A549 (cell line): ENCODE measurements around the gene PRLHR. TPM values are rescaled to one million over a fixed set of nuclear protein-coding genes. Genes with fewer than 3 reads are reported as not detected.

ENCODE experiments used
- ATAC-seq, 2 experiments: fragments of 200-7000 bp in 1 of 2; fragments of >200 bp in 1 of 2; cut with Nextera tagmentation in 1 of 2; cut with Tn5 transposase in 1 of 2; 3 replicates each; pipeline versions ENCODE4 v1.8.0 to v1.9.1; 2018 to 2020; ENCODE audit warnings: mild to moderate bottlenecking in 1 of 2, moderate library complexity in 1 of 2
- CTCF ChIA-PET: fragments of 300-600 bp; sonication (Branson Sonifier 250); formaldehyde crosslinking; extraction: SDS; loops from one replicate; lab custom pipeline; 2021; ENCODE audit warnings: antibody characterized with exemption, inconsistent platforms; lab: Yijun Ruan, JAX
- POLR2A ChIA-PET: fragments of 350-600 bp; formaldehyde crosslinking; extraction: SDS; loops from one replicate; lab custom pipeline; 2021; ENCODE audit warnings: antibody characterized with exemption, inconsistent platforms; lab: Yijun Ruan, JAX
- DNase-seq, 2 experiments: peaks; one replicate each; pipeline versions ENCODE4 v3.0.0 to v3.0.0-alpha.2; 2011 to 2016; ENCODE audit warnings: low read depth in 1 of 2, low spot score in 1 of 2
- FAIRE-seq: peaks from 2 replicates; lab custom pipeline; 2011; peaks lifted over from hg19 to GRCh38; lab: Jason Lieb, UNC
- H3K27ac ChIP-seq, 2 experiments: fragments of >200 bp; sonication (Bioruptor Twin); formaldehyde crosslinking; 3 replicates each; pipeline ENCODE4 v1.5.1; 2016 to 2017
- H3K4me1 ChIP-seq: fragments of >200 bp; sonication (Bioruptor Twin); formaldehyde crosslinking; 3 replicates; pipeline ENCODE4 v1.6.1; 2016
- H3K4me2 ChIP-seq: fragments of >200 bp; sonication (Bioruptor Twin); formaldehyde crosslinking; 3 replicates; pipeline ENCODE4 v1.6.1; 2016
- H3K4me3 ChIP-seq: fragments of >200 bp; sonication (Bioruptor Twin); formaldehyde crosslinking; 3 replicates; pipeline ENCODE4 v1.5.1; 2016
- H3K9me3 ChIP-seq: fragments of >200 bp; sonication (Bioruptor Twin); formaldehyde crosslinking; 3 replicates; pipeline ENCODE4 v1.6.1; 2016
- CHD2 ChIP-seq: fragments of 150-350 bp; IDR thresholded peaks from 2 replicates; pipeline ENCODE4 v1.6.1; 2014; ENCODE audit warnings: low read length; ENCODE audit not compliant: partially characterized antibody
- CHD4 ChIP-seq: fragments of 200-600 bp; sonication (generic); IDR thresholded peaks from 2 replicates; pipeline ENCODE4 v1.6.1; 2016; ENCODE audit warnings: antibody characterized with exemption, mild to moderate bottlenecking, borderline replicate concordance
- CTCF ChIP-seq: fragments of >200 bp; sonication (Bioruptor Twin); formaldehyde crosslinking; IDR thresholded peaks from 3 replicates; pipeline ENCODE4 v1.5.1; 2016
- EHMT2 ChIP-seq: fragments of 200-600 bp; sonication (generic); IDR thresholded peaks from 2 replicates; pipeline ENCODE4 v1.6.1; 2016; ENCODE audit warnings: antibody characterized with exemption, low read depth, mild to moderate bottlenecking, moderate library complexity
- ESRRA ChIP-seq: fragments of 150-350 bp; IDR thresholded peaks from 2 replicates; pipeline ENCODE4 v1.6.1; 2014; ENCODE audit warnings: mild to moderate bottlenecking, low read length, borderline replicate concordance
- HDAC2 ChIP-seq: fragments of 200-600 bp; sonication (generic); IDR thresholded peaks from 2 replicates; pipeline ENCODE4 v1.6.1; 2016
- HEYL ChIP-seq: fragments of 250-450 bp; sonication (Bioruptor Pico); IDR thresholded peaks from 2 replicates; pipeline ENCODE4 v1.8.0; 2021; ENCODE audit warnings: mild to moderate bottlenecking, moderate library complexity
- HOXB13 ChIP-seq: fragments of 250-450 bp; sonication (Bioruptor Pico); IDR thresholded peaks from 2 replicates; pipeline ENCODE4 v1.5.0; 2020; ENCODE audit warnings: low read depth, mild to moderate bottlenecking, moderate library complexity
- HOXB5 ChIP-seq: fragments of 250-450 bp; sonication (Bioruptor Pico); IDR thresholded peaks from 2 replicates; pipeline ENCODE4 v1.5.0; 2020; ENCODE audit warnings: mild to moderate bottlenecking, moderate library complexity
- JUN ChIP-seq, 2 experiments: fragments of >200 bp; sonication (Bioruptor Twin); formaldehyde crosslinking; IDR thresholded peaks; 2 replicates in 1 of 2; 3 replicates in 1 of 2; pipeline ENCODE4 v1.6.1; 2016 to 2017
- KDM1A ChIP-seq: fragments of 200-600 bp; sonication (generic); IDR thresholded peaks from 2 replicates; pipeline ENCODE4 v1.6.1; 2016; ENCODE audit warnings: low read depth, mild to moderate bottlenecking
- MAZ ChIP-seq: fragments of 150-350 bp; IDR thresholded peaks from 2 replicates; pipeline ENCODE4 v1.6.1; 2014; ENCODE audit warnings: antibody characterized with exemption, low read depth, low read length, borderline replicate concordance
- NPAS2 ChIP-seq: fragments of 250-450 bp; sonication (Bioruptor Pico); IDR thresholded peaks from 2 replicates; pipeline ENCODE4 v1.8.0; 2022; ENCODE audit warnings: mild to moderate bottlenecking, moderate library complexity, borderline replicate concordance
- NR3C1 ChIP-seq: fragments of >200 bp; sonication (Bioruptor Twin); formaldehyde crosslinking; IDR thresholded peaks from 3 replicates; pipeline ENCODE4 v1.6.1; 2017
- PHF8 ChIP-seq: fragments of 200-600 bp; sonication (generic); IDR thresholded peaks from 2 replicates; pipeline ENCODE4 v1.6.1; 2016; ENCODE audit warnings: low read depth, mild to moderate bottlenecking, antibody characterized with exemption, moderate library complexity, borderline replicate concordance
- RAD21 ChIP-seq, 2 experiments: fragments of >200 bp in 1 of 2; sonication (Bioruptor Twin) in 1 of 2; formaldehyde crosslinking in 1 of 2; IDR thresholded peaks in 1 of 2; conservative IDR thresholded peaks in 1 of 2; 2 replicates in 1 of 2; 3 replicates in 1 of 2; pipeline ENCODE4 v1.6.1; 2012 to 2018; ENCODE audit warnings: inconsistent platforms in 1 of 2
- RFX5 ChIP-seq: fragments of 450-650 bp; IDR thresholded peaks from 2 replicates; pipeline ENCODE4 v1.7.1; 2014; ENCODE audit warnings: antibody characterized with exemption, mild to moderate bottlenecking, moderate library complexity
- SMC3 ChIP-seq: fragments of >200 bp; sonication (Bioruptor Twin); formaldehyde crosslinking; IDR thresholded peaks from 3 replicates; pipeline ENCODE4 v1.6.1; 2018; ENCODE audit warnings: inconsistent platforms
- SREBF2 ChIP-seq: fragments of 450-650 bp; IDR thresholded peaks from 2 replicates; pipeline ENCODE4 v1.6.1; 2014; ENCODE audit warnings: mild to moderate bottlenecking, moderate library complexity
- WGBS: methylation state at CpG from one replicate; pipeline ENCODE4 v1.1.6; 2017; ENCODE audit errors: missing lambda C conversion rate; 5-methylcytosine and 5-hydroxymethylcytosine counted together
- polyA plus RNA-seq, 4 experiments: library from polyadenylated mRNA; depleted of rRNA in 3 of 4; stranded (reverse); fragments of >200 nt; fragmentation: RNase III in 1 of 4; extraction: RNeasy Plus Mini Kit Qiagen cat#74134 plus additional on column Dnase treatment in 1 of 4; gene quantifications; 2 replicates in 3 of 4; 3 replicates in 1 of 4; pipeline ENCODE4 v1.2.3, GENCODE V29; 2011 to 2017
- TF ChIP-seq, protein P1 (sequence below): IDR thresholded peaks from 2 replicates; pipeline ENCODE4 v1.6.1; 2012; ENCODE audit warnings: low read depth, borderline replicate concordance
- TF ChIP-seq, protein P2 (sequence below): fragments of 200-600 bp; sonication (generic); IDR thresholded peaks from 2 replicates; pipeline ENCODE4 v1.6.1; 2016; ENCODE audit warnings: antibody characterized with exemption, mild to moderate bottlenecking, moderate library complexity
- TF ChIP-seq, protein P3 (sequence below): fragments of >200 bp; sonication (Bioruptor Twin); formaldehyde crosslinking; IDR thresholded peaks from 3 replicates; pipeline ENCODE4 v1.6.1; 2016

Gene PRLHR
- polyA plus RNA-seq, 2 of the 4 experiments (the other 2 are of a cell fraction): not detected

GRCh38 chr10:118583611-118584010 is 11.8 kb downstream of the PRLHR start:
- Histone ChIP-seq H3K4me2 (no peak overlapping the region), H3K27ac (no peak overlapping the region), H3K9me3 (no peaks in the 10 kb centered on the region; the same call in 2 of the 3 replicates), H3K4me1 (peaks cover 9% of the 10 kb centered on the region; the same call in 1 of the 3 replicates), H3K4me3 (no peak overlapping the region)
- no peak for FAIRE-seq
- 71% methylated on average over 5 of the region's 5 CpGs for WGBS
- TF ChIP-seq CHD4: no peak
- TF ChIP-seq HEYL (CRISPR knock-in tag): no peak
- no peak for TF ChIP-seq HOXB13 (CRISPR knock-in tag)
- no peak for TF ChIP-seq SREBF2
- TF ChIP-seq, protein P1, sequence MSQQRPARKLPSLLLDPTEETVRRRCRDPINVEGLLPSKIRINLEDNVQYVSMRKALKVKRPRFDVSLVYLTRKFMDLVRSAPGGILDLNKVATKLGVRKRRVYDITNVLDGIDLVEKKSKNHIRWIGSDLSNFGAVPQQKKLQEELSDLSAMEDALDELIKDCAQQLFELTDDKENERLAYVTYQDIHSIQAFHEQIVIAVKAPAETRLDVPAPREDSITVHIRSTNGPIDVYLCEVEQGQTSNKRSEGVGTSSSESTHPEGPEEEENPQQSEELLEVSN: no peak
- TF ChIP-seq SMC3: no peak
- no peak for TF ChIP-seq NPAS2 (CRISPR knock-in tag)
- TF ChIP-seq HOXB5 (CRISPR knock-in tag): no peak
- no peak for TF ChIP-seq HDAC2
- no peak for TF ChIP-seq RFX5
- TF ChIP-seq, protein P2, sequence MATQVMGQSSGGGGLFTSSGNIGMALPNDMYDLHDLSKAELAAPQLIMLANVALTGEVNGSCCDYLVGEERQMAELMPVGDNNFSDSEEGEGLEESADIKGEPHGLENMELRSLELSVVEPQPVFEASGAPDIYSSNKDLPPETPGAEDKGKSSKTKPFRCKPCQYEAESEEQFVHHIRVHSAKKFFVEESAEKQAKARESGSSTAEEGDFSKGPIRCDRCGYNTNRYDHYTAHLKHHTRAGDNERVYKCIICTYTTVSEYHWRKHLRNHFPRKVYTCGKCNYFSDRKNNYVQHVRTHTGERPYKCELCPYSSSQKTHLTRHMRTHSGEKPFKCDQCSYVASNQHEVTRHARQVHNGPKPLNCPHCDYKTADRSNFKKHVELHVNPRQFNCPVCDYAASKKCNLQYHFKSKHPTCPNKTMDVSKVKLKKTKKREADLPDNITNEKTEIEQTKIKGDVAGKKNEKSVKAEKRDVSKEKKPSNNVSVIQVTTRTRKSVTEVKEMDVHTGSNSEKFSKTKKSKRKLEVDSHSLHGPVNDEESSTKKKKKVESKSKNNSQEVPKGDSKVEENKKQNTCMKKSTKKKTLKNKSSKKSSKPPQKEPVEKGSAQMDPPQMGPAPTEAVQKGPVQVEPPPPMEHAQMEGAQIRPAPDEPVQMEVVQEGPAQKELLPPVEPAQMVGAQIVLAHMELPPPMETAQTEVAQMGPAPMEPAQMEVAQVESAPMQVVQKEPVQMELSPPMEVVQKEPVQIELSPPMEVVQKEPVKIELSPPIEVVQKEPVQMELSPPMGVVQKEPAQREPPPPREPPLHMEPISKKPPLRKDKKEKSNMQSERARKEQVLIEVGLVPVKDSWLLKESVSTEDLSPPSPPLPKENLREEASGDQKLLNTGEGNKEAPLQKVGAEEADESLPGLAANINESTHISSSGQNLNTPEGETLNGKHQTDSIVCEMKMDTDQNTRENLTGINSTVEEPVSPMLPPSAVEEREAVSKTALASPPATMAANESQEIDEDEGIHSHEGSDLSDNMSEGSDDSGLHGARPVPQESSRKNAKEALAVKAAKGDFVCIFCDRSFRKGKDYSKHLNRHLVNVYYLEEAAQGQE: no peak
- TF ChIP-seq RAD21 (conservative IDR thresholded peaks at IDR 0.05 in 1 of 2, IDR thresholded peaks at IDR 0.05 in 1 of 2): no peak
- no peak for TF ChIP-seq EHMT2
- no peak for TF ChIP-seq CTCF
- ATAC-seq: no peak
- DNase-seq: no peak
- ChIA-PET CTCF (interaction anchor here (0.7 to 1.2 kb wide), 3 partner anchors 15 to 142 kb away, joined by 3 read pairs; no protein-coding TSS in a partner anchor), POLR2A (no interaction called here)

DNA sequence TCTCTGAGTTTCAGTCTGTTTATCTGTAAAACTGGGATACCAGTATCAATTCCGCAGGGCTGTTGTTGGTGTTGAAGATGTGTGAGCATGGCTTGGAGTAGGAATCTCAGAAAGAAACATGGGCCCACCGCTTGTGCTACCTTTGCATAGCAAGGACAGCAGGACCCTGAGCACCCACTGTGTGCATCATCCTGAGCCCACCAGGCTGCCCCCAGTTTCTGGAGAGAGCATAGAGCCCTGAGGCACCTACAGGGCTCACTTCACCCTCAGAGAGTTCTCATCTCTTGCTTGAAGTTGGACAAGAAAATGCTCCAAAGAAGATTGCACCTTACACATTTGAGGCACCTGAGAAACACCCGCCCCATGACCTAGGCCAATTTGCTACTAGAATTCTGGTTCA is 12.9 kb downstream of the PRLHR start:
- CTCF ChIA-PET: interaction anchor here (1.5 kb wide), 1 partner anchor 14 kb away, joined by 5 read pairs; no protein-coding TSS in a partner anchor
- H3K4me2 ChIP-seq: no peak overlapping the region

DNA sequence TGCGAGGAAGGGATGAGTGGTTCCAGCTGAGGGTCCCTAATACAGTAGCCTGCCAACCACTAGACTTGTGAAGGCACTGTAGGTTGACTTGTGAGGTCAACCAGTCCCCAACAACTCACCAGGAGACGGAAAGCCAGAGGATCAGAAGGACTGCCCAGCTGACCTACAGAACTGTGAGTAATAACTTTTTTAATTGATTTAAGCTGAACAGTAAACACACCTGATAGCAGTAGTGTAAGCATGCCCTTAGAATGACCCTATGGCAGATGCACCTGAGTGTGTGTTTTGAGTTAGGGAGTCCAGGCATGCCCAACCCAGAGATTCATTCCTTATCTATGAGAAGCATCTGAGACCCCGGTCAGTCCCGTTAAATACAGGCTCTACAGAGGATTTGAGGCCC is 14.1 kb downstream of the PRLHR start:
- Histone ChIP-seq H3K4me3 (no peak overlapping the region), H3K27ac (no peak overlapping the region), H3K4me1 (peaks cover 9% of the 10 kb centered on the region; the same call in 1 of the 3 replicates), H3K4me2 (no peak overlapping the region), H3K9me3 (no peaks in the 10 kb centered on the region; the same call in 2 of the 3 replicates)
- no peak for DNase-seq
- FAIRE-seq: no peak
- CTCF ChIA-PET: interaction anchor here (1.1 to 1.7 kb wide), 2 partner anchors 13 kb away, joined by 6 to 9 read pairs; no protein-coding TSS in a partner anchor
- POLR2A ChIA-PET: no interaction called here
- WGBS: 52% methylated on average over 4 of the region's 4 CpGs
- no peak for ATAC-seq
- TF ChIP-seq, protein P3, sequence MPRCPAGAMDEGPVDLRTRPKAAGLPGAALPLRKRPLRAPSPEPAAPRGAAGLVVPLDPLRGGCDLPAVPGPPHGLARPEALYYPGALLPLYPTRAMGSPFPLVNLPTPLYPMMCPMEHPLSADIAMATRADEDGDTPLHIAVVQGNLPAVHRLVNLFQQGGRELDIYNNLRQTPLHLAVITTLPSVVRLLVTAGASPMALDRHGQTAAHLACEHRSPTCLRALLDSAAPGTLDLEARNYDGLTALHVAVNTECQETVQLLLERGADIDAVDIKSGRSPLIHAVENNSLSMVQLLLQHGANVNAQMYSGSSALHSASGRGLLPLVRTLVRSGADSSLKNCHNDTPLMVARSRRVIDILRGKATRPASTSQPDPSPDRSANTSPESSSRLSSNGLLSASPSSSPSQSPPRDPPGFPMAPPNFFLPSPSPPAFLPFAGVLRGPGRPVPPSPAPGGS: no peak
- no peak for TF ChIP-seq NPAS2 (CRISPR knock-in tag)
- TF ChIP-seq, protein P2: no peak
- no peak for TF ChIP-seq PHF8
- no peak for TF ChIP-seq KDM1A
- no peak for TF ChIP-seq CHD2
- TF ChIP-seq ESRRA: no peak
- TF ChIP-seq, protein P1: no peak

More for the DNA sequence above, 12.9 kb downstream of the PRLHR start:
- TF ChIP-seq JUN (IDR thresholded peaks at IDR 0.05): no peak
- no peak for TF ChIP-seq NR3C1
- no peak for TF ChIP-seq MAZ
- no peaks in the 10 kb centered on the region; the same call in 2 of the 3 replicates for H3K9me3 ChIP-seq
- ATAC-seq (no peak), DNase-seq (no peak), FAIRE-seq (no peak)
- no peak overlapping the region for H3K4me3 ChIP-seq
- 51% methylated on average over 3 of the region's 3 CpGs for WGBS
- POLR2A ChIA-PET: no interaction called here
- peaks cover 9% of the 10 kb centered on the region; the same call in 1 of the 3 replicates for H3K4me1 ChIP-seq
- no peak overlapping the region for H3K27ac ChIP-seq
